ENCODE measurements around the gene PAPPA2. TPM values are rescaled to one million over a fixed set of nuclear protein-coding genes. Genes with fewer than 3 reads are reported as not detected.
A peak's percentile ranks its signal among the peaks of the same experiment; 100 is the strongest.

PAPPA2 gene
- total RNA-seq, 2 experiments from 2014 or later: 0.19 TPM; not detected in 1

GRCh38 chr1:176880955-176881595 lies 418.1 kb downstream of the PAPPA2 start:
- ChIA-PET CTCF (ENCODE audit: unreplicated experiment) (interaction anchor here (1.2 kb wide), 1 partner anchor 319 kb away, joined by 3 read pairs; no protein-coding TSS in a partner anchor), POLR2A (interaction anchor here (0.6 kb wide), 1 partner anchor 155 kb away, joined by 4 read pairs; no protein-coding TSS in a partner anchor)
- Histone ChIP-seq H2AFZ (ENCODE audit: low read length) (no peak overlapping the region), H3K36me3 (ENCODE audit: insufficient read depth, low read length) (no peaks in the 10 kb centered on the region), H3K4me3 (ENCODE audit: low read depth, low read length, poor library complexity, severe bottlenecking) (no peak overlapping the region), H3K9me2 (ENCODE audit: insufficient read depth, low read length) (no peaks in the 10 kb centered on the region), H3K4me1 (ENCODE audit: insufficient read depth, low read length, poor library complexity, severe bottlenecking) (no peaks in the 10 kb centered on the region), H3K79me2 (ENCODE audit: insufficient read depth, low read depth, low read length) (no peaks in the 10 kb centered on the region), H3K9me3 (ENCODE audit: low read length) (no peaks in the 10 kb centered on the region), H4K20me1 (ENCODE audit: insufficient read depth, low read length) (no peaks in the 10 kb centered on the region), H3K4me2 (ENCODE audit: low read length) (no peak overlapping the region), H3K27ac (ENCODE audit: low read depth, low read length, poor library complexity, severe bottlenecking) (no peak overlapping the region)
- BruUV-seq (replicated peaks): no TSS peak
- no peak for TF ChIP-seq EZH2phosphoT487 (IDR thresholded peaks at IDR 0.05; ENCODE audit: borderline replicate concordance, low read depth, low read length)
- peak; percentile 92 for TF ChIP-seq CTCF (conservative IDR thresholded peaks at IDR 0.05; ENCODE audit: low read length)
- intact Hi-C loops (cut with micrococcal nuclease; ENCODE audit: unreplicated experiment): loop anchor here (1.0 to 10.0 kb wide), 2 partner anchors 321 to 506 kb away; no protein-coding TSS in a partner anchor
- DNase-seq (ENCODE audit: low spot score): peak; percentile 58

GRCh38 chr1:176884286-176884685 lies 421.3 kb downstream of the PAPPA2 start:
- no peak overlapping the region for H3K27ac ChIP-seq (ENCODE audit: low read depth, low read length, poor library complexity, severe bottlenecking)

More at GRCh38 chr1:176884286-176884685, 421.3 kb downstream of the PAPPA2 start:
- no peak for DNase-seq (ENCODE audit: low spot score)
- no peak overlapping the region for H2AFZ ChIP-seq (ENCODE audit: low read length)
- BruUV-seq (replicated peaks): no TSS peak
- H3K4me1 ChIP-seq (ENCODE audit: insufficient read depth, low read length, poor library complexity, severe bottlenecking): no peaks in the 10 kb centered on the region
- CTCF ChIA-PET (ENCODE audit: unreplicated experiment): no interaction called here
- no peak for TF ChIP-seq CTCF (conservative IDR thresholded peaks at IDR 0.05; ENCODE audit: low read length)
- TF ChIP-seq EZH2phosphoT487 (IDR thresholded peaks at IDR 0.05; ENCODE audit: borderline replicate concordance, low read depth, low read length): no peak
- no peak overlapping the region for H3K4me2 ChIP-seq (ENCODE audit: low read length)
- H3K36me3 ChIP-seq (ENCODE audit: insufficient read depth, low read length): no peaks in the 10 kb centered on the region
- intact Hi-C loops (cut with micrococcal nuclease; ENCODE audit: unreplicated experiment): loop anchor here (10.0 kb wide), 1 partner anchor 509 kb away; no protein-coding TSS in a partner anchor
- no peaks in the 10 kb centered on the region for H3K9me2 ChIP-seq (ENCODE audit: insufficient read depth, low read length)
- H3K79me2 ChIP-seq (ENCODE audit: insufficient read depth, low read depth, low read length): no peaks in the 10 kb centered on the region
- H3K9me3 ChIP-seq (ENCODE audit: low read length): no peaks in the 10 kb centered on the region
- no peak overlapping the region for H3K4me3 ChIP-seq (ENCODE audit: low read depth, low read length, poor library complexity, severe bottlenecking)
- H4K20me1 ChIP-seq (ENCODE audit: insufficient read depth, low read length): no peaks in the 10 kb centered on the region
- POLR2A ChIA-PET: no interaction called here

Data from OCI-LY7 (cell line).